CD4-positive, alpha-beta T cell (primary cell): ENCODE data around the gene KLF5. TPM values are rescaled to one million over a fixed set of nuclear protein-coding genes. Genes with fewer than 3 reads are reported as not detected.

Source experiments
- ATAC-seq: fragments of 200-7000 bp; cut with Tn5 transposase; one replicate; pipeline ENCODE4 v1.10.0; 2022; ENCODE audit warnings: mild to moderate bottlenecking; ENCODE audit not compliant: poor library complexity
- CTCF ChIA-PET: fragments of 350-600 bp; sonication (Branson Sonifier 250); formaldehyde crosslinking; loops from one replicate; lab custom pipeline; 2021; ENCODE audit warnings: antibody characterized with exemption, inconsistent platforms; lab: Charles Lee
- POLR2A ChIA-PET: fragments of 350-600 bp; sonication (Branson Sonifier 250); formaldehyde crosslinking; loops from one replicate; lab custom pipeline; 2021; ENCODE audit warnings: antibody characterized with exemption, inconsistent platforms; lab: Charles Lee
- DNase-seq, 14 experiments: peaks; one replicate each; pipeline ENCODE4 v3.0.0-alpha.2; 2013 to 2020; ENCODE audit warnings: mixed read lengths in 2 of 14
- H3K27ac ChIP-seq, 2 donors: one replicate each; pipeline versions ENCODE4 v1.5.1 to v1.7.0; 2013; ENCODE audit warnings: low read length in 2 of 2, low read depth in 1 of 2, mild to moderate bottlenecking in 1 of 2
- H3K27me3 ChIP-seq, 2 experiments: 1 replicate in 1 of 2; 2 replicates in 1 of 2; pipeline versions ENCODE4 v1.6.1 to v1.7.0; 2013; ENCODE audit warnings: low read length in 2 of 2, control low read depth in 1 of 2, mild to moderate bottlenecking in 1 of 2, moderate library complexity in 1 of 2; ENCODE audit not compliant: insufficient read depth in 2 of 2, control insufficient read depth in 1 of 2
- H3K36me3 ChIP-seq: one replicate; pipeline ENCODE4 v1.6.1; 2013; ENCODE audit warnings: low read length, control low read depth; ENCODE audit not compliant: insufficient read depth
- H3K4me1 ChIP-seq: one replicate; pipeline ENCODE4 v1.6.1; 2013; ENCODE audit warnings: low read length, control low read depth; ENCODE audit not compliant: insufficient read depth
- H3K4me3 ChIP-seq: one replicate; pipeline ENCODE4 v1.5.1; 2013; ENCODE audit warnings: mild to moderate bottlenecking, low read length, moderate library complexity
- H3K9me3 ChIP-seq, 2 experiments: 1 replicate in 1 of 2; 2 replicates in 1 of 2; pipeline versions ENCODE4 v1.6.1 to v1.7.0; 2013; ENCODE audit warnings: low read length in 2 of 2, mild to moderate bottlenecking in 2 of 2, control low read depth in 1 of 2, moderate library complexity in 1 of 2; ENCODE audit not compliant: control insufficient read depth in 1 of 2, insufficient read depth in 1 of 2
- H3K27ac Mint-ChIP-seq: one replicate; pipeline ENCODE4 v1.8.0; 2020; ENCODE audit warnings: mixed read lengths
- H3K27me3 Mint-ChIP-seq: one replicate; pipeline ENCODE4 v1.8.0; 2021; ENCODE audit warnings: mixed read lengths
- H3K36me3 Mint-ChIP-seq: one replicate; pipeline ENCODE4 v1.8.0; 2021; ENCODE audit warnings: low read depth, mixed read lengths
- H3K4me1 Mint-ChIP-seq: one replicate; pipeline ENCODE4 v1.8.0; 2021; ENCODE audit warnings: low read depth, mixed read lengths
- H3K4me3 Mint-ChIP-seq: one replicate; pipeline ENCODE4 v1.8.0; 2020; ENCODE audit warnings: mild to moderate bottlenecking, mixed read lengths
- H3K9me3 Mint-ChIP-seq: one replicate; pipeline ENCODE4 v1.8.0; 2020; ENCODE audit warnings: mixed read lengths
- intact Hi-C, 2 experiments: fragments of 100-400 bp; cut with DNase I in 1 of 2; cut with micrococcal nuclease in 1 of 2; formaldehyde crosslinking; loops; one replicate each; pipeline versions ENCODE4 v1.15.1 to v1.9.0; 2023 to 2025; cut with DNase I, micrococcal nuclease
- total RNA-seq, 174 experiments: library from RNA in 2 of 174; stranded (reverse) in 2 of 174; gene quantifications; one replicate each; pipeline ENCODE4 v1.2.3 and lab custom pipeline; 2021 to 2026
- TF ChIP-seq, protein P1 (sequence below): fragments of 200-600 bp; IDR thresholded peaks from one replicate; pipeline ENCODE4 v1.8.0; 2022; ENCODE audit warnings: antibody characterized with exemption, mild to moderate bottlenecking

Gene KLF5
- total RNA-seq, 2 experiments from 2014 or later = 10.8 to 12.3 TPM

- no peak for ATAC-seq
- POLR2A ChIA-PET = interaction anchor here (0.6 to 2.6 kb wide), 10 partner anchors 13 to 708 kb away, joined by 3 to 13 read pairs (median 3); no protein-coding TSS in a partner anchor
- intact Hi-C loops = loop anchor here (2.0 to 10.0 kb wide), 4 partner anchors 457 to 654 kb away; no protein-coding TSS in a partner anchor
- peak overlapping the region; percentile 75 for H3K27ac Mint-ChIP-seq
- no peaks in the 10 kb centered on the region for H3K9me3 Mint-ChIP-seq
- H3K4me3 ChIP-seq = peak overlapping the region; percentile 59
- peaks cover 32% of the 10 kb centered on the region for H3K27me3 Mint-ChIP-seq
- DNase-seq = no peak
- H3K4me1 Mint-ChIP-seq = peaks cover 22% of the 10 kb centered on the region
- H3K36me3 ChIP-seq = no peaks in the 10 kb centered on the region
- H3K4me1 ChIP-seq = peaks cover 17% of the 10 kb centered on the region
- H3K9me3 ChIP-seq = no peaks in the 10 kb centered on the region
- H3K27me3 ChIP-seq = peaks cover 6 to 26% of the 10 kb centered on the region in 2 experiments
- H3K36me3 Mint-ChIP-seq = peaks cover 8% of the 10 kb centered on the region
- TF ChIP-seq, protein P1, sequence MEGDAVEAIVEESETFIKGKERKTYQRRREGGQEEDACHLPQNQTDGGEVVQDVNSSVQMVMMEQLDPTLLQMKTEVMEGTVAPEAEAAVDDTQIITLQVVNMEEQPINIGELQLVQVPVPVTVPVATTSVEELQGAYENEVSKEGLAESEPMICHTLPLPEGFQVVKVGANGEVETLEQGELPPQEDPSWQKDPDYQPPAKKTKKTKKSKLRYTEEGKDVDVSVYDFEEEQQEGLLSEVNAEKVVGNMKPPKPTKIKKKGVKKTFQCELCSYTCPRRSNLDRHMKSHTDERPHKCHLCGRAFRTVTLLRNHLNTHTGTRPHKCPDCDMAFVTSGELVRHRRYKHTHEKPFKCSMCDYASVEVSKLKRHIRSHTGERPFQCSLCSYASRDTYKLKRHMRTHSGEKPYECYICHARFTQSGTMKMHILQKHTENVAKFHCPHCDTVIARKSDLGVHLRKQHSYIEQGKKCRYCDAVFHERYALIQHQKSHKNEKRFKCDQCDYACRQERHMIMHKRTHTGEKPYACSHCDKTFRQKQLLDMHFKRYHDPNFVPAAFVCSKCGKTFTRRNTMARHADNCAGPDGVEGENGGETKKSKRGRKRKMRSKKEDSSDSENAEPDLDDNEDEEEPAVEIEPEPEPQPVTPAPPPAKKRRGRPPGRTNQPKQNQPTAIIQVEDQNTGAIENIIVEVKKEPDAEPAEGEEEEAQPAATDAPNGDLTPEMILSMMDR = no peak
- CTCF ChIA-PET = no interaction called here
- H3K27ac ChIP-seq = no peak overlapping the region
- H3K4me3 Mint-ChIP-seq = peak overlapping the region; percentile 96
These were observed 816 bp upstream of the KLF5 start for GRCh38 chr13:73058064-73058313.

- H3K36me3 Mint-ChIP-seq = peaks cover 8% of the 10 kb centered on the region
- no peaks in the 10 kb centered on the region for H3K36me3 ChIP-seq
- peak overlapping the region; percentile 75 for H3K27ac Mint-ChIP-seq
- CTCF ChIA-PET = no interaction called here
- H3K9me3 Mint-ChIP-seq = no peaks in the 10 kb centered on the region
- peak overlapping the region; percentile 96 for H3K4me3 Mint-ChIP-seq
- no peaks in the 10 kb centered on the region for H3K9me3 ChIP-seq
- TF ChIP-seq, protein P1 = no peak
- peaks cover 32% of the 10 kb centered on the region for H3K27me3 Mint-ChIP-seq
- ATAC-seq (peak; percentile 12), DNase-seq (no peak)
- no peak overlapping the region for H3K27ac ChIP-seq
- H3K4me3 ChIP-seq = peak overlapping the region; percentile 59
- H3K4me1 Mint-ChIP-seq = peaks cover 22% of the 10 kb centered on the region
- H3K27me3 ChIP-seq = peaks cover 6 to 26% of the 10 kb centered on the region in 2 experiments
- peaks cover 17% of the 10 kb centered on the region for H3K4me1 ChIP-seq
- POLR2A ChIA-PET = interaction anchor here (0.6 to 2.6 kb wide), 10 partner anchors 13 to 707 kb away, joined by 3 to 13 read pairs (median 3); no protein-coding TSS in a partner anchor
- intact Hi-C loops = loop anchor here (2.0 to 10.0 kb wide), 4 partner anchors 456 to 654 kb away; no protein-coding TSS in a partner anchor
These were observed 421 bp upstream of the KLF5 start for GRCh38 chr13:73058432-73058735.

GRCh38 chr13:73059460-73060250, 850 bp downstream of the KLF5 start:
- no peaks in the 10 kb centered on the region for H3K36me3 ChIP-seq
- peaks cover 22% of the 10 kb centered on the region for H3K4me1 Mint-ChIP-seq
- peak overlapping the region; percentile 17 for H3K27ac Mint-ChIP-seq
- H3K9me3 Mint-ChIP-seq = no peaks in the 10 kb centered on the region
- peak; percentile 3 to 73 (median 42) for DNase-seq
- H3K4me3 Mint-ChIP-seq = peak overlapping the region; percentile 89
- intact Hi-C loops = loop anchor here (2.0 to 10.0 kb wide), 4 partner anchors 455 to 653 kb away; no protein-coding TSS in a partner anchor
- peaks cover 30% of the 10 kb centered on the region for H3K27me3 Mint-ChIP-seq
- ChIA-PET CTCF (interaction anchor here (0.6 to 1.1 kb wide), 3 partner anchors 651 to 658 kb away, joined by 3 to 4 read pairs (median 3); no protein-coding TSS in a partner anchor), POLR2A (interaction anchor here (0.6 to 2.6 kb wide), 8 partner anchors 9 to 1074 kb away, joined by 3 to 13 read pairs (median 4); no protein-coding TSS in a partner anchor)
- no peak overlapping the region for H3K27ac ChIP-seq
- peaks cover 6 to 24% of the 10 kb centered on the region in 2 experiments for H3K27me3 ChIP-seq
- H3K4me3 ChIP-seq = peak overlapping the region; percentile 63
- H3K9me3 ChIP-seq = no peaks in the 10 kb centered on the region
- H3K36me3 Mint-ChIP-seq = peaks cover 8% of the 10 kb centered on the region
- TF ChIP-seq, protein P1 = no peak
- peak; percentile 24 for ATAC-seq
- H3K4me1 ChIP-seq = peaks cover 17% of the 10 kb centered on the region
